Measurements from ENCODE around the gene CAB39L. TPM values are rescaled to one million over a fixed set of nuclear protein-coding genes. Genes with fewer than 3 reads are reported as not detected.

CAB39L gene
- total RNA-seq, 1 donor from 2014 or later = 18.3 TPM

GRCh38 chr13:49315756-49316482, 127.9 kb downstream of the CAB39L start:
- Histone ChIP-seq H3K27me3 (ENCODE audit: control insufficient read depth, insufficient read depth, low read length) (no peaks in the 10 kb centered on the region), H3K4me3 (ENCODE audit: low read depth, low read length) (no peak overlapping the region), H3K36me3 (ENCODE audit: control insufficient read depth, insufficient read depth, low read length) (no peaks in the 10 kb centered on the region)
- DNase-seq (ENCODE audit: low read depth) = no peak
- no peak for TF ChIP-seq CTCF (IDR thresholded peaks at IDR 0.05; ENCODE audit: insufficient read depth, low read length, poor library complexity, severe bottlenecking)

GRCh38 chr13:49315036-49315565, 128.8 kb downstream of the CAB39L start:
- TF ChIP-seq CTCF (IDR thresholded peaks at IDR 0.05; ENCODE audit: insufficient read depth, low read length, poor library complexity, severe bottlenecking) = no peak
- H3K27me3 ChIP-seq (ENCODE audit: control insufficient read depth, insufficient read depth, low read length) = no peaks in the 10 kb centered on the region
- H3K36me3 ChIP-seq (ENCODE audit: control insufficient read depth, insufficient read depth, low read length) = no peaks in the 10 kb centered on the region
- no peak for DNase-seq (ENCODE audit: low read depth)
- H3K4me3 ChIP-seq (ENCODE audit: low read depth, low read length) = no peak overlapping the region

GRCh38 chr13:49314344-49314882, 129.5 kb downstream of the CAB39L start:
- H3K4me3 ChIP-seq (ENCODE audit: low read depth, low read length) = no peak overlapping the region
- DNase-seq (ENCODE audit: low read depth) = no peak

GRCh38 chr13:49311816-49312215, 132.0 kb downstream of the CAB39L start:
- Histone ChIP-seq H3K4me3 (ENCODE audit: low read depth, low read length) (no peak overlapping the region), H3K36me3 (ENCODE audit: control insufficient read depth, insufficient read depth, low read length) (no peaks in the 10 kb centered on the region), H3K27me3 (ENCODE audit: control insufficient read depth, insufficient read depth, low read length) (no peaks in the 10 kb centered on the region)
- no peak for DNase-seq (ENCODE audit: low read depth)
- TF ChIP-seq CTCF (IDR thresholded peaks at IDR 0.05; ENCODE audit: insufficient read depth, low read length, poor library complexity, severe bottlenecking) = no peak

More at GRCh38 chr13:49314344-49314882, 129.5 kb downstream of the CAB39L start:
- TF ChIP-seq CTCF (IDR thresholded peaks at IDR 0.05; ENCODE audit: insufficient read depth, low read length, poor library complexity, severe bottlenecking) = no peak
- Histone ChIP-seq H3K27me3 (ENCODE audit: control insufficient read depth, insufficient read depth, low read length) (no peaks in the 10 kb centered on the region), H3K36me3 (ENCODE audit: control insufficient read depth, insufficient read depth, low read length) (no peaks in the 10 kb centered on the region)

GRCh38 chr13:49310251-49310650, 133.6 kb downstream of the CAB39L start:
- TF ChIP-seq CTCF (IDR thresholded peaks at IDR 0.05; ENCODE audit: insufficient read depth, low read length, poor library complexity, severe bottlenecking) = no peak
- no peak for DNase-seq (ENCODE audit: low read depth)
- H3K27me3 ChIP-seq (ENCODE audit: control insufficient read depth, insufficient read depth, low read length) = no peaks in the 10 kb centered on the region
- no peaks in the 10 kb centered on the region for H3K36me3 ChIP-seq (ENCODE audit: control insufficient read depth, insufficient read depth, low read length)
- no peak overlapping the region for H3K4me3 ChIP-seq (ENCODE audit: low read depth, low read length)
